Central memory CD8-positive, alpha-beta T cell (primary cell): Measurements from ENCODE around the gene PRKD1.

Experiments
- ATAC-seq: fragments of 150-1000 bp; cut with Tn5 transposase; replicated peaks from 2 replicates; pipeline ENCODE4 v1.10.0; 2022; ENCODE audit warnings: mild to moderate bottlenecking, moderate FRiP score, moderate number of reproducible peaks; ENCODE audit not compliant: poor library complexity, severe bottlenecking; ENCODE audit errors: extremely low read depth
- DNase-seq, 2 donors: peaks; one replicate each; pipeline ENCODE4 v3.0.0; 2021; ENCODE audit warnings: low spot score in 2 of 2
- H3K27ac Mint-ChIP-seq: one replicate; pipeline ENCODE4 v1.8.0; 2022; ENCODE audit warnings: low read depth, mild to moderate bottlenecking, moderate library complexity, mixed read lengths
- H3K27me3 Mint-ChIP-seq: one replicate; pipeline ENCODE4 v1.8.0; 2022; ENCODE audit warnings: mixed read lengths
- H3K36me3 Mint-ChIP-seq: one replicate; pipeline ENCODE4 v1.8.0; 2022; ENCODE audit warnings: mild to moderate bottlenecking, moderate library complexity, mixed read lengths; ENCODE audit not compliant: insufficient read depth
- H3K4me1 Mint-ChIP-seq: one replicate; pipeline ENCODE4 v1.8.0; 2022; ENCODE audit warnings: mixed read lengths
- H3K4me3 Mint-ChIP-seq: one replicate; pipeline ENCODE4 v1.8.0; 2022; ENCODE audit warnings: mild to moderate bottlenecking, moderate library complexity, mixed read lengths
- H3K9me3 Mint-ChIP-seq: one replicate; pipeline ENCODE4 v1.8.0; 2022; ENCODE audit warnings: mixed read lengths

PRKD1 gene

DNA sequence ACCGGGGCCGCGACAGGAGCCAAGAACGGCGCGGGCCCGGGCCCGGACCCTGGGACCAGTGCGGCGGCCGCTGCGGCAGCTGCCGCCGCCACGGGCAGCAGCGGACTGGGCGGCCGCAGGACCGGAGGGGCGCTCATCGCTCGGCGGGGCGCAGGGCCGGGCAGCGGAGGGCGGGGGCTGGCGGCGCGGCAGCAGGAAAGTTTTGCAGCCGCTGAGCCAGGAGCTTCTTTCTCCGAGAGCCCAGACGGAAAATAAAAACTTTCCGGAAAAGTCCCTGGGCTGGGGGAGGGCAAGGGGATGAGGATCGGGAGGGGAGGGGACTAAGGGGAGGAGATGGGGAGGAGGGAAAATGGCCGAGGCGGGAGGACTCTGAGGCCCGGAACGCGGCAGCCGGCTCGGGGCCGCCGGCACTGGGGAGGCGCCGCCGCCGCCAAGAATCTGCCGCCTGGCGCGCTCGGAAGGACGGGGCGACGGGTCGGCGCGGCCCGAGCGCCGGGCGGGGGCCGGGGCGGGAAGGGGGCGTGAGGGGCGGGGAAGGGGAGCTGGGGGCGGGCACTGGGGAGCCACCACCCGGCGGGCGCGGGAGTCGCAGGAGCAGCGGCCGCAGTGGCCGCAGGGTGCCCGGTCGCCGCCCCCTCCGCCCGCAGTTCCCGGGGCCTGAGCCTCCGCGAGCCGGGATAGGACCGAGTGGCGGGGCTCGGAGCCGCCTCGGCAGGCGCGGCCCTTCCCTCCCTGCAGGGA lies at the start of gene PRKD1:
Gene PRKD1 (minus strand): TSS at position 472 of the 741 bp plus-strand sequence.
- Mint-ChIP-seq H3K4me1 (peaks cover 6% of the 10 kb centered on the region), H3K36me3 (no peaks in the 10 kb centered on the region), H3K4me3 (peak within 1 kb of the TSS; percentile 49), H3K27me3 (peaks cover 23% of the 10 kb centered on the region), H3K9me3 (peaks cover 27% of the 10 kb centered on the region), H3K27ac (no peak within 1 kb of the TSS)
- ATAC-seq (no peak), DNase-seq (no peak)

DNA sequence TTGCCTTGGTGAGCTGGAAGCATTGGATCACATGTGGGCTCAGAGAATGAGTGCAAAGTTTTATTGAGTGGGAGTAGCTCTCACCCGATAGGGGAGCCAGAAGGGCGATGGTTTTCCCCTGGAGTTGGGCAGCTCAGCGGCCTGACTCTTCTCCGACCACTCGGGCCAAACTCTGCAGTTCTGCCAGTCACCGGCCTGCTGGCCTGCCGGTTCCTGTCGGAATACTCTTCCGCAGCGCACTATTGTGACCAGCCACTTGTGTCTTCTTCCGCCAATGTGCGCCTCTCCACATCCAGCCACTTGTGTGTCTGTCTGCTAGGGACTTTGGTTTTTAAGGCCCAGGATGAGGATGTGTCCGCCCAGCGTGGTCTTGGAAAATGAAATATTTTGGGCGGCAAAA lies 43.5 kb upstream of the PRKD1 start:
- H3K36me3 Mint-ChIP-seq: no peaks in the 10 kb centered on the region
- H3K9me3 Mint-ChIP-seq: peaks cover 25% of the 10 kb centered on the region
- H3K27ac Mint-ChIP-seq: no peak overlapping the region
- no peak for DNase-seq
- no peak for ATAC-seq
- H3K4me3 Mint-ChIP-seq: peak overlapping the region; percentile 33
- H3K4me1 Mint-ChIP-seq: no peaks in the 10 kb centered on the region
- H3K27me3 Mint-ChIP-seq: no peaks in the 10 kb centered on the region

DNA sequence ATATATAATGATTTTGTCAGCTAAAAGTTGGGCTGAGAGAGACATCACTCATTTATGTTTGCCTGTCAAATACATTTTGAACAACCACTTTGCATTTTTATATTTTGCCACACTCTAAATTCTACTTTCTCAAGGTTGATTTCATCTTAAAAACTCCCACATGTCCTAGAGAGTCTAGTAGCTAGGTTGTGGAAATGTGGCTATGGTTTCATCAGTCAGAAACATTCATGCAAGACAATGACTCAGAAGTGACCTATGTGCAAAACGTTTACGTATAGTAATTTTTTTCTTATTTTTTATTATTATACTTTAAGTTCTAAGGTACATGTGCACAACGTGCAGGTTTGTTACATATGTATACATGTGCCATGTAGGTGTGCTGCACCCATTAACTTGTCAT lies 27.4 kb upstream of the PRKD1 start:
- Mint-ChIP-seq H3K4me3 (no peak overlapping the region), H3K27me3 (no peaks in the 10 kb centered on the region), H3K4me1 (no peaks in the 10 kb centered on the region), H3K27ac (no peak overlapping the region), H3K9me3 (peaks cover 40% of the 10 kb centered on the region), H3K36me3 (no peaks in the 10 kb centered on the region)
- no peak for DNase-seq
- no peak for ATAC-seq

DNA sequence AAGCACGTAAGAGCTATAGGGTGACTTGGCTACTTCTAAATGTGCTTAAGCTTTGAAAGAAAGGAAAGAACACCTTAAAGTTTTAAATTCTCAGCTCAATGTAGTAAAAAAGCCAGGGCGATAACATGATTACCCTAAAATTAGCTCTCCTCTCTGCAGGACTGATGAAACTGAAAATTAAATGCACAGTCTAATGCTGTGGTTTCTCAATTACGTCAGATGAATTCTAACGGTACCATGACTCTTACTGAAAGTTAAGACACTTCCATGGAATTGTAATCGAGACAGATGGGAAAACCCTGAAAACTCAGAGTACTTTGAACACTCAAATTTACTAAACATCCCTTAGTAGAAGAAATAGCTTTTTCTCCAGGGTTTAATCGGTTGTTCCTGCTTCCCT lies 25.9 kb upstream of the PRKD1 start:
- H3K36me3 Mint-ChIP-seq: no peaks in the 10 kb centered on the region
- no peaks in the 10 kb centered on the region for H3K4me1 Mint-ChIP-seq
- ATAC-seq: no peak
- H3K27ac Mint-ChIP-seq: no peak overlapping the region
- no peak for DNase-seq
- no peaks in the 10 kb centered on the region for H3K27me3 Mint-ChIP-seq
- no peak overlapping the region for H3K4me3 Mint-ChIP-seq
- H3K9me3 Mint-ChIP-seq: peaks cover 33% of the 10 kb centered on the region

DNA sequence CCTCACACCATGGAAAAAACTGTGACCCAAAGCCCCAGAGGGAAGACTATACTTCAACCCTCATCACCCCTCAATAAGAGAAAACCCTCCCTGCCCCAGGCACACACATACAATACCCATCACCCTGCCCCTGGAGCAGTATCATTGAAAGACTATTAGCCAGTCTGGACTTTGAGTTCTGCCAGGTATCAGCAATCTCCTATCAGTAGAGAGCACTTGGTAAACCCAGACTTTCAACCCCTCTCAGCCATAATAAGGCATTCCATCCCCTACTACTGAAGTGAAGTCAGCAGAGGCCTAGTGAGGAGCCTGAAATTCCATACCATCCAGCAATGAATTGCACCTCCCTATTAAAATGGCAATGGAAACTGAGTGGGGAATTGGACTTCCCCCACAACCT lies 16.4 kb upstream of the PRKD1 start:
- Mint-ChIP-seq H3K4me3 (no peak overlapping the region), H3K9me3 (peaks cover 21% of the 10 kb centered on the region), H3K36me3 (no peaks in the 10 kb centered on the region), H3K4me1 (no peaks in the 10 kb centered on the region), H3K27ac (no peak overlapping the region), H3K27me3 (no peaks in the 10 kb centered on the region)
- no peak for ATAC-seq
- DNase-seq: no peak

DNA sequence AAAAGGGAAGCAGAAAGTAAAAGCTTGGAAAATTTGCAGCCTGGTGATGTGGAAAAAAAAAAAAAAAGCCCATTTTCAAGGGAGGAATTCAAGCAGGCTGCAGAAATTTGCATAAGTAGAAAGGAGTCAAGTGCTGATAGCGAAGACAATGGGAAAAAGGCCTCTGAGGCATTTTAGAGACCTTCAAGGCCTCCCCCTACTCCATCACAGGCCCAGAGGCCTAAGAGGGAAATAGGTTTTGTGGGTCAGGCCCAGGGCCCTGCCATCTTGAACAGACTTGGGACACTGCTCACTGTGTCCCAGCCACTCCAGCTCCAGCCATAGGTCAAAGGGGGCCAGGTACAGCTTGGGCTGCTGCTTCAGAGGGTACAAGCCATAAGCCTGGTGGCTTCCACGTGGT lies 13.8 kb upstream of the PRKD1 start:
- DNase-seq (no peak), ATAC-seq (no peak)
- no peaks in the 10 kb centered on the region for H3K4me1 Mint-ChIP-seq
- no peak overlapping the region for H3K27ac Mint-ChIP-seq
- no peaks in the 10 kb centered on the region for H3K36me3 Mint-ChIP-seq
- no peaks in the 10 kb centered on the region for H3K27me3 Mint-ChIP-seq
- no peak overlapping the region for H3K4me3 Mint-ChIP-seq
- peaks cover 12% of the 10 kb centered on the region for H3K9me3 Mint-ChIP-seq

DNA sequence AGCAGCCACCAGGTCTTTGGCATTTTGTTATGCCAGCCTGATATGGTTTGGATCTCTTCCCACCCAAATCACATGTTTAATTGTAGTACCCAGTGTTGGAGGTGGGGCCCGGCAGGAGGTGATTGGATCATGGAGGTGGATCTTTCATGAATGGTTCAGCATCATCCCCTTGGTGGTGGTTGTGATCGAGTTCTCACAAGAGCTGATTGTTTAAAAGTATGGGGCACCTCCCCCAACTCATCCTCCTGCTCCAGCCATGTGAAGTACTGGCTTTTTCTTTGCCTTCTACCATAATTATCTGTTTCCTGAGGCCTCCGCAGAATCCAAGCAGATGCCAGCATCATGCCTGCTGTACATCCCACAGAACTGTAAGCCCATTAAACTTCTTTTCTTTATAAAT lies 12.8 kb upstream of the PRKD1 start:
- H3K36me3 Mint-ChIP-seq: no peaks in the 10 kb centered on the region
- DNase-seq: no peak
- peaks cover 10% of the 10 kb centered on the region for H3K9me3 Mint-ChIP-seq
- H3K27ac Mint-ChIP-seq: no peak overlapping the region
- H3K4me1 Mint-ChIP-seq: no peaks in the 10 kb centered on the region
- H3K27me3 Mint-ChIP-seq: no peaks in the 10 kb centered on the region
- H3K4me3 Mint-ChIP-seq: no peak overlapping the region
- no peak for ATAC-seq

DNA sequence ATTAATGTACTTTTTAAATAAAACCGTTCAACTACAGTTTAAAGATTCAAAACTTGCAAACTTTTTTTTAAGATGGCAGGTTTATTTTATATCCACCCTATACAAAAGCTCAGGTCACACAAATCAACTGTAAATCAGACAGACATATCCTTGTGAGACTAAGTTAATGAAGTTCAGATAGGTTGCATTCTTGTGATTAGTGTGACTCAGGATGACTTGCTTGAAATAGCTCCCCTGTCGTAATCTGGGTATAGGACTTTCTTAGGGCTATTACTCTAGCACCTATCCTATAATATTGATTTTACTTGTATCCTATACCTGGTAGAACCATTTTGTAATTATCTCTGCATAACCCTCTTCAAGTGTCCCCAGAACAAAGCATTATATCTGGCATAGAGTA lies 9.5 kb upstream of the PRKD1 start:
- Mint-ChIP-seq H3K27ac (no peak overlapping the region), H3K9me3 (peaks cover 10% of the 10 kb centered on the region), H3K36me3 (no peaks in the 10 kb centered on the region), H3K27me3 (no peaks in the 10 kb centered on the region), H3K4me3 (no peak overlapping the region), H3K4me1 (no peaks in the 10 kb centered on the region)
- DNase-seq: no peak
- no peak for ATAC-seq

DNA sequence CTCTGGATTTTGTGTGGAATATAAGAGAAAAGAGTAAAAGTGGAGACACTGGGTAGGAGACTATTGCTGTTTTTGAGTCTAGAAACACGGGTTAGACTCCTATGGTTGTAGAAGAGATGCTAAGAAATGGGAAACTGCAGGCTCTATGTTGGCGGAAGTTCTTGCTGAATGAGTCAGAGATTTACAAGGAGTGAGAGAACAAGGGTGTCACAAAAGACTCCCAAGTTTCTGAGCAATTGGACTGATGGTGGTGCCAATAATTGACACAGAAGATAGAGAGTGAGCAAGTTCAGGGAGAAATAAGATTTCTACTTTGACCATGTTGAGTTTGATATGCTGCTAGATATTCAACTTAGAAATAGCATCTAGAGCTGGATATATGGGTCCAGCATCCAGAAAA lies 2.6 kb upstream of the PRKD1 start:
- DNase-seq (no peak), ATAC-seq (no peak)
- Mint-ChIP-seq H3K9me3 (peaks cover 26% of the 10 kb centered on the region), H3K4me1 (peaks cover 6% of the 10 kb centered on the region), H3K27ac (no peak overlapping the region), H3K27me3 (peaks cover 19% of the 10 kb centered on the region), H3K36me3 (no peaks in the 10 kb centered on the region), H3K4me3 (no peak overlapping the region)

DNA sequence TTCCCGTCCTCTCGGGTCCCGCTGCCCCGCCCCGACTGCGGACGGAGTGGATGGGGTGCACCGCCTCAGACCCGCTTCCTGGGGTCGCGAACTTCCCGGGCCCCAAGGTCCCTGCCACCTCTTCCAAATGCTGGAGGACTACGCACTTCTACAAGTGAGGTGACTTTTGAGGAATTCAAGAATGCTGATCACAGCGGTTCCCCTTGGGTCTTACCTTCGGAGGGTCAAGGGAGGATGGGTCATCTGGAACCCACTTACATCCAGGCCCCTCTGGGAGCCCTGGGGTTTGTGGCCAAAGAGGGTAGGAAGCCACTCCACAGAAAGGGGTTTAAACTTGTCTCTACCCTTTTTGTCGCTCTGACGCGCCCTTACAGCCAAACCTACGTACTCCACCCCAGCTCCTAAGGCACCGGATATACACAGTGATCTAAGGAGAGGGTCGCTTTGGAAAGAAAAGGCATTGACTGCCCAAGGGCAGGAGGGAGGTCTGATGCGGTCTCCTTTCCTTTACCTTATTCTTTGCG lies 532 bp upstream of the PRKD1 start:
- H3K36me3 Mint-ChIP-seq: no peaks in the 10 kb centered on the region
- H3K27ac Mint-ChIP-seq: no peak overlapping the region
- peaks cover 23% of the 10 kb centered on the region for H3K27me3 Mint-ChIP-seq
- DNase-seq (no peak), ATAC-seq (no peak)
- peaks cover 27% of the 10 kb centered on the region for H3K9me3 Mint-ChIP-seq
- H3K4me1 Mint-ChIP-seq: peaks cover 6% of the 10 kb centered on the region
- no peak overlapping the region for H3K4me3 Mint-ChIP-seq

DNA sequence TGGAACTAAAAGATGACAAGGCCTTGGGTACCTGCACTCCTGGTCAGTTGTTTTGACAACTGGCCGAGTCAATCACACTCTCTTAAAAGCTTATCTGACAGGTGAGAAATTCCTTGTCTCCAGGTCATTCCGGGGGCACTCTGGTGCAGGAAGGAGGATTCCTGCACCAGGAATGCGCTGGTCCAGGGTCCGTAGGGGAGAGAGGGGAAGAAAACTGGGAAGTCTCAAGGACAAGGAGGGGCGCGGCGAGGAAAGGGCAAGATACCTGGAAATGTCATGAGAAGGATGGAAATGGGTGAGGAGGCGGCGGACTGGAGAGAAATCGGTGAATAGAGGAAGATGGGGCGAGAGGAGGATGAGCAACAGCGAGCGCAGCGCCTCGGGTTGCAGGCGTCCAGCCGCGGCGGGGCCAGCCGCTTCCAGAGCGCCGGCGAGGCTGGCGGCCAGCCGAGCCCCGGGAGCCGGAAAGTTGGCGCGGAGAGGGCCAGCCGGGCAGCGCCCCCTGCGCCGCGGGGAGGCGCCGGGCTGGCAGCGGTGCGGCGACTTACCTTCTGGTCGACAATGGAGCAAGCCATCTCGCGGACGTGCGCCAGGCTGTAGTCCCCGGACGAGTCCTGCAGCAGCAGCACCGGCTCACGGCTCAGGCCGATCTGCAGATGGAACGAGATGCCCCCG lies 809 bp downstream of the PRKD1 start:
- Mint-ChIP-seq H3K27me3 (peaks cover 23% of the 10 kb centered on the region), H3K9me3 (peaks cover 27% of the 10 kb centered on the region), H3K4me3 (peak overlapping the region; percentile 49), H3K27ac (no peak overlapping the region), H3K4me1 (peaks cover 6% of the 10 kb centered on the region), H3K36me3 (no peaks in the 10 kb centered on the region)
- DNase-seq: no peak
- ATAC-seq: no peak

DNA sequence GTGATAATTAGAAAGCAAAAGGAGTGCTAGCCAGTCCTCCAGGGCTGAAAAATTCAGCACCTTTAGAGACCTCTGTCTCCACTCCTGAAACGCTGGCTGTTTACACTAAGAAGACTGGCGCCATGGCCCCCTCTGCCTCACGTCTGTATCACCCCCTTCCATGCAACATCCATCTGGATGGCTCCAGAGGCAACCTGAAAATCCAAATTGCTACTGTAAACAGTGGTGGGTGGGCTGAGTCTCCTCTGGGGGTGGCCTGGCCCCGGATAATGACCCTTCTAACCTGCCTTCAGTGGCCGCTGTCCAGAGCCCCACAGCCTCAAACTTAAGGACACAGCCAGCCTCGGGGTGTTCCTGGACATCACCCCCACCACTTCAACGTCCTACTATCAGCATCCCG lies 1.4 kb downstream of the PRKD1 start:
- Mint-ChIP-seq H3K9me3 (peaks cover 27% of the 10 kb centered on the region), H3K4me1 (peaks cover 6% of the 10 kb centered on the region), H3K27ac (no peak overlapping the region), H3K4me3 (peak overlapping the region; percentile 49), H3K27me3 (peaks cover 23% of the 10 kb centered on the region), H3K36me3 (no peaks in the 10 kb centered on the region)
- DNase-seq (no peak), ATAC-seq (no peak)

DNA sequence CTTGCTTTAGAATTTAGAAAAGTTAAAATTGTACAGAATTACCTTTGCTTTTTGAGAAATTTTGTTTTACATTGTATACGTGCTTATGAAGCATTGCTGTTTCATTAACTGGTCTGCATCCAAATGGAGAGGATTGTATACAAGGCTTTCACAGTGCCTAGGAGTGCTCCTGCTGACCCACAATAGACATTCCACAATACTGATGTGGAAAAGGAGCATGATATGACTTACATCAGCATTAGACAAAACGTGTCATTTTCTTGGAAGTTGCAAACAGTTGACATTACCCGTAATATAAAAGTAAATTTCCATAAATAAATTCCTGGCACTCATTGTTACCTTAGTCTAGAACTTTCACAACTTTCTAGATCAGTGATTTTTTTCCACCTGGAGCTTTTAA lies 1.9 kb downstream of the PRKD1 start:
- H3K4me3 Mint-ChIP-seq: no peak overlapping the region
- DNase-seq: no peak
- no peaks in the 10 kb centered on the region for H3K36me3 Mint-ChIP-seq
- peaks cover 6% of the 10 kb centered on the region for H3K4me1 Mint-ChIP-seq
- no peak for ATAC-seq
- peaks cover 23% of the 10 kb centered on the region for H3K27me3 Mint-ChIP-seq
- no peak overlapping the region for H3K27ac Mint-ChIP-seq
- H3K9me3 Mint-ChIP-seq: peaks cover 25% of the 10 kb centered on the region
